ENCODE measurements around the gene ZNF789. TPM values are rescaled to one million over a fixed set of nuclear protein-coding genes. Genes with fewer than 3 reads are reported as not detected.

ZNF789 gene
- total and polyA plus RNA-seq, 9 of the 15 experiments (the other 6 are each of a cell fraction or from before 2014, with no cell fraction given) = 6.1 to 57.0 (median 24.8) TPM

DNA sequence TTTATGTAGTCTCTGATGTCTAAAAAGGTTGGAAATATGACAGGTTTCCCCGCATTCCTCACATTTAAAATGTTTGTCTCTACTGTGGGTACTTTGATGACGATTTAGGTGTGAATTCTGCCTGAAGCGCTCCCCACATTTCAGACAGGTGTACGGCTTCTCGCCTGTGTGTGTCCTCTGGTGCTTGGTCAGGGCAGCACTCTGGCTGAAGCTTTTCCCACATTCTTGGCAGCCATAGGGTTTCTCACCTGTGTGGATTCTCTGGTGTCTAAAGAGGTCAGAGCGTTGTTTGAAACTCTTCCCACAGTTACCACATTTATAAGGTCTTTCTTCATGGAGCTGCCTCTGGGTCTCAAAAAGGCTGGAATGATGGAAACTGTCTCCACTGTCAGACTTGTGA, 21.1 kb downstream of the ZNF789 start (continued):
- TF ChIP-seq FOXA3 (CRISPR knock-in tag; conservative IDR thresholded peaks at IDR 0.05 in 1 of 2, IDR thresholded peaks at IDR 0.05 in 1 of 2) (no peak), SOX6 (IDR thresholded peaks at IDR 0.05) (peak; percentile 33), ZNF280B (CRISPR knock-in tag; IDR thresholded peaks at IDR 0.05) (peak; percentile 63; the same call in 1 of the 2 replicates), STAG1 (CRISPR knock-in tag; IDR thresholded peaks at IDR 0.05; ENCODE audit: borderline replicate concordance) (no peak), RBM25 (IDR thresholded peaks at IDR 0.05; ENCODE audit: low read depth, low read length, severe bottlenecking) (peak; percentile 64), ZNF277 (CRISPR knock-in tag; IDR thresholded peaks at IDR 0.05; ENCODE audit: borderline replicate concordance) (no peak), STAT6 (CRISPR knock-in tag; IDR thresholded peaks at IDR 0.05) (no peak), NFE2 (IDR thresholded peaks at IDR 0.05; ENCODE audit: low read depth) (no peak), ADNP (tag; IDR thresholded peaks at IDR 0.05) (0 out of 2 replicates have a peak, but pooled peaks have one; percentile 17), SNRNP70 (optimal IDR thresholded peaks at IDR 0.05; ENCODE audit: low read depth, low read length) (no peak), CBX3 (IDR thresholded peaks at IDR 0.05; ENCODE audit: borderline replicate concordance in 1 of 2, low read length in 2 of 2) (peak in 1 of 2 experiments; percentile 93; a peak in 2 of 3 replicates), TEAD2 (tag; IDR thresholded peaks at IDR 0.05) (peak; percentile 8; the same call in 1 of the 2 replicates), POLR2AphosphoS5 (IDR thresholded peaks at IDR 0.05; ENCODE audit: control insufficient read depth, insufficient read depth, low read depth, low read length) (peak; percentile 45; the same call in 1 of the 2 replicates), ZNF75A (CRISPR knock-in tag; IDR thresholded peaks at IDR 0.05) (peak; percentile 97), TRIM28 (IDR thresholded peaks at IDR 0.05) (peak; percentile 96), CBX5 (IDR thresholded peaks at IDR 0.05; ENCODE audit: borderline replicate concordance, low read depth) (peak; percentile 79; the same call in 1 of the 2 replicates), ZNF699 (CRISPR knock-in tag; IDR thresholded peaks at IDR 0.05; ENCODE audit: insufficient replicate concordance) (no peak)
- TF ChIP-seq, protein P1, sequence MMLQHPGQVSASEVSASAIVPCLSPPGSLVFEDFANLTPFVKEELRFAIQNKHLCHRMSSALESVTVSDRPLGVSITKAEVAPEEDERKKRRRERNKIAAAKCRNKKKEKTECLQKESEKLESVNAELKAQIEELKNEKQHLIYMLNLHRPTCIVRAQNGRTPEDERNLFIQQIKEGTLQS (IDR thresholded peaks at IDR 0.05) = no peak
- TF ChIP-seq, protein P1 (CRISPR knock-in tag; conservative IDR thresholded peaks at IDR 0.05) = 0 out of 2 replicates have a peak, but pooled peaks have one; percentile 40
- TF ChIP-seq, protein P2, sequence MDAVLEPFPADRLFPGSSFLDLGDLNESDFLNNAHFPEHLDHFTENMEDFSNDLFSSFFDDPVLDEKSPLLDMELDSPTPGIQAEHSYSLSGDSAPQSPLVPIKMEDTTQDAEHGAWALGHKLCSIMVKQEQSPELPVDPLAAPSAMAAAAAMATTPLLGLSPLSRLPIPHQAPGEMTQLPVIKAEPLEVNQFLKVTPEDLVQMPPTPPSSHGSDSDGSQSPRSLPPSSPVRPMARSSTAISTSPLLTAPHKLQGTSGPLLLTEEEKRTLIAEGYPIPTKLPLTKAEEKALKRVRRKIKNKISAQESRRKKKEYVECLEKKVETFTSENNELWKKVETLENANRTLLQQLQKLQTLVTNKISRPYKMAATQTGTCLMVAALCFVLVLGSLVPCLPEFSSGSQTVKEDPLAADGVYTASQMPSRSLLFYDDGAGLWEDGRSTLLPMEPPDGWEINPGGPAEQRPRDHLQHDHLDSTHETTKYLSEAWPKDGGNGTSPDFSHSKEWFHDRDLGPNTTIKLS (IDR thresholded peaks at IDR 0.05; ENCODE audit: borderline replicate concordance, low read depth) = no peak
- TF ChIP-seq, protein P3, sequence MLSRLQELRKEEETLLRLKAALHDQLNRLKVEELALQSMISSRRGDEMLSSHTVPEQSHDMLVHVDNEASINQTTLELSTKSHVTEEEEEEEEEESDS (CRISPR knock-in tag; IDR thresholded peaks at IDR 0.05) = no peak

Data from K562 (cell line).